GM19438 (cell line): ENCODE results near the gene ETV6.

ENCODE experiments used
- ATAC-seq: cut with Tn5 transposase; IDR thresholded peaks from one replicate; pipeline ENCODE4 v1.9.1; 2021; ENCODE audit warnings: low read depth; ENCODE audit not compliant: unreplicated experiment

ETV6 gene

DNA sequence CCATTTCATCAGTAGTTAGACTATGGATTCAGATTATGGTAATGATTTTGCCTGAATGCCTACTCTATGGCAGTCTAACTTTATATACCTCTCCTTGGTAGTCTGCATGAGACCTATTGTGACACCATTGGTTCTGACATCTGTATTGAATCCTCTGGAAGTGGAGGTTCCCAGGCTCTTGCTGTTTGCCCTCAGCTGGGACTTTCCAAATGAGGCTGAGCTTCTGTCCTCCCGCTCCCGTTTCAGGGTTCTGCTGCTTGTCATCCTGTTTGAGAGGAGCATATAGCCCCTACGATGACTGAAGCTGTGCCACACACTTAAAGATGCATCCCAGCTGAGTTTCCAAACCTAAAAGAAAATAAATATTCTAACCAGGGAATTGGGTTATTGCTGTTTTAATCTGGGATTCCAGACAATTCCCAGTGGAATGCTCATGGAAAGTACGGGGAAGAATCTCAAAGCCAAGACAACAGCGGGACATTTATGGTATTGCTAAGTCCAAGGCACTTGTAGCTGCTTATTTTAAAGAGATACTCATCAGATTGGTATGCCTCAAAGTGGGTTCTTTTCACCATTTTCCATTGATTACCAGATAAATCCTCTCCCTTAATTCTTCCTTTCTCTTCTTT is 105.9 kb downstream of the ETV6 start:
- ATAC-seq = no peak

- no peak for ATAC-seq
Measured at GRCh38 chr12:11756022-11756421, 106.5 kb downstream of the ETV6 start.

DNA sequence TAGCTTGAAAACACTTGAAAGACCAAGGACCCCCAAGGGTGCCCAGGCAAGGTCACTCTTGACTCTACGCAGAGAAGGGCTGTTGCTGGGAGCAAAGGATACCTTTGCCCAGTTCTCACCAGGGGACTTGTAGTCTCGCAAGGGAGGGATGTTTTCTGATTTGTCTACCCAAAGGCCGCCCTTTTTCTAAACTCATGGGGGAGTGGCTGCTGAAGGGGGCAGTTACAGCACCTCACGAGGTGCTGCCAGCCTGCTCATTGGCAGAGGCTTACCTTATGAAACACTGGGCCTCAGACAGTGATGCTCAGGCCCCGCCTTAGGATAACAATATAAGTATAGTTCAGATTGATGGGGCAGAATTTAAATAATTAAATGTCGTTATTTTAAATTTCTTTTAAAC is 107.0 kb downstream of the ETV6 start:
- ATAC-seq = no peak

DNA sequence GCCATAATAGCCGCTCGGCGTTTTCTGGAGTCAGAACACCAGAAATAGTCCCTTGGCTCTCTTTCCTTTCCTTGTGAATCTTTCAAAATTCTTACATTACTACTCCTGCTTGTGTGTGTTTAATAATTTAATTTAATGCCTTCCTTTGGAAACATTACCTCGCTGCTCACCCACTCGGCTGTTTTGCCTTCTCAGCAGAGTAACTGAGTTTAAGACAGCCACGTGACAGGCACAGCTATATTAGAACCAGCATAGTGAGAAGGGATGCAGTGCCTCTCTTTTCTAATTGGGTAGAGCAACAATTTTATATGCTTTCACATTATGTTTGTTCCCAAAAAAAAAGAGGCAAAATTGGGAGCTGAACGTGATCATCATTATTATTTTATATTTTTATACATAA is 107.6 kb downstream of the ETV6 start:
- no peak for ATAC-seq

DNA sequence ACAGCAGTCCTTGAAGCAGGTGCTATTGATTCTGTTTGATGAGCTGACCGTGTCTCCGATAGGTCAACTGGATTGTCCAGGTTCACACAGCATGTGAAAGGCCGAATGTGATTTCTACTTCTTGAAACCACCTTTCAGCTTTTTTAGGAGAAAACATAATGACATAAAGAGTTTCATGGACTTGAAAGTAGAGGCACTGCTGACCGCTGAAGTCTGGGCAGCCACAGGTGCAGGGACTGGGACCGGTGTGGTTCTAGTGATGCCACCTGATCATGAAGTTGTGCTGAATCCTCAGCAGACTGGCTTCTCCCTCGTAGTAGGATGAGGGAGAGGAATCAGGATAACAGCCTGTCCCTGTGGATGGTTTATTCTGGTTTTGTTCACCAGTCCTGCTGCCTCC is 108.1 kb downstream of the ETV6 start:
- ATAC-seq = no peak

DNA sequence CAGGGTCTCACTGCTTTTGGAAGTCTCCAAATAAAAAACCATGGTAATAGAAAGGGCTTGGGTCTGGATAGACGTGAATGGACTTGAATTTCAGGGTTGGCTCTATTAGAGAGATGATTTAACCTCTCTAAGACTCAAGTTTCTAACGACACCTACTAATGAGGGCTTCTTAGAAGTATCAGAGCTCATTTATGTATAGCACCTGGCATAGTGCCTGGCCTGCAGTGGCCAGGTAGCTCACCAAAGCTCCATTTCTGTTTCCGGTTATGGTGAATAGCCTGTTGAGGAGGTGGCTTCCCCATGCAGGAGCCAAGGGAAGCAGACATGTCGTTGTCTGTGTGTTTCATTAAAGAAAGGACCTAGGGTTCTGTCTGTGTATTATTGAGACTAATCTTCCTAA is 108.6 kb downstream of the ETV6 start:
- no peak for ATAC-seq

DNA sequence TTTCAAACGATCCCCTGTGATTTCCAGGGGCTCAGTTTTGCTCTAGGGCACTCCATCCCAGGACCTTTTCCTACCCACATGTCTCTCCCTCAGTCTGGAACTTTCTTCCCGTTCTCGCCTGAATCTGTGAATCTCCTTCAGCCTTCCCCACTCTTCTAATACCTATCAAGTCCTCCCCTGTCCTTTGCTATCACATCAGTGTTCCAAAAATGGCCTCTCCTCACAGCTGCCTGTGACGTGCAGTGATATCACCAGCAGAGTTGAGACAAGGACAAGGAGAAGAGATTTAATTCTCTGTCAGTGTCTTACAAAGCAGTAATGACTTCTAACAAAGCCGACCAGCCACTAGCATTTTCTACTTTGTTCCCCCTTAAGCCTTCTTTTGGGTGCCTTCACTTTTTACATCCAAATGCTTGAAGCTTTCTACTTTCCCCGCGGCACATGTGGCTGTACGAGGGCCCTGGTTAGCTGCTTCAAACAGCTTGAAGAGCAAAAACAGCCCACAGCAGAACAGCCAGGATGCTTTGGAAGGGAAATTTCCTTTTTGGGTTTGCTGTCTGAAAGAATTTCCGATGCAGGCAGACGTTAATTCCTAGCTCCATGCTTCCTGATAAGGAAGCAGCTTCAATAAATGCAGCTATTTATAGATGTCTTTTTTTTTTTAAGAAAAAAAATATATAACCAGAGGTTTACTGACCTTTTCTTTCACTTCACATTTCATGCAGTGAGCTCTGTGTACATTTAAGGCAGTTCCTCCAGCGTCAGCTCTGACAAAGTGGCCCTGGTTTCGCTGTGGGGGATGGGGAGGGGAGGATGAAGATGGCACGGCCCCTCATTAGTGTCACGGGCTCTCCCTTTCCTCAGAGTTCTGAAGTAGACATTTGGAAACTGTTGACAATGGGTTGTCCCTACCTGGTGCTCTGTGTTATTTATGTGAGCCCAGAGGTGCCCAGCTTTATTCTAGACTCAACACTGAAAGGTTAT is 109.3 kb downstream of the ETV6 start:
- ATAC-seq = no peak

DNA sequence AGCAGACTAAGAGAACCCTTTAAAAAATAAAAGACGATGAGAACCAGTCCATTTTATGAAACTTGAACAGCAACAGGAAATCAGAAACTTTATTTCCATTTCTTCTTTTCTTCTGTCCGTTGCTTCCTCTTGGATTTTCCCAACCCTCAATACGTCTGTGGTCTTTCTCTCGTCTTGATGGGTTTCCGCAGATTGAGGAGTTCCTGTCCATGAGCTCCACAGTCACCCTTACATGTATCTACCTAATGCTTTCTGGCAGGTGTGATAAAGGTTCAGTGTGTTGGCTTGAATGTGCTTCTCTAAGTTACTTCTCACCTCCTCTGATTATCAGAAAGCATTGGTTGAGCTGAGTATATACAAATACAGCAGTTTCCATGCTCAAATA is 110.0 kb downstream of the ETV6 start:
- ATAC-seq = no peak

- no peak for ATAC-seq
Measured at GRCh38 chr12:11759899-11760298, 110.4 kb downstream of the ETV6 start.

GRCh38 chr12:11761869-11762567 is 112.5 kb downstream of the ETV6 start:
- ATAC-seq = peak; percentile 55

- no peak for ATAC-seq
Measured at GRCh38 chr12:11762723-11763326, 113.4 kb downstream of the ETV6 start.

- ATAC-seq = no peak
Measured at GRCh38 chr12:11763760-11764520, 114.5 kb downstream of the ETV6 start.

- ATAC-seq = no peak
Measured at GRCh38 chr12:11764837-11765236, 115.4 kb downstream of the ETV6 start.

- ATAC-seq = no peak
Measured at GRCh38 chr12:11765421-11765816, 115.9 kb downstream of the ETV6 start.

- ATAC-seq = peak; percentile 52
Measured at GRCh38 chr12:11765817-11766794, 116.6 kb downstream of the ETV6 start.

GRCh38 chr12:11767029-11767724 is 117.7 kb downstream of the ETV6 start:
- no peak for ATAC-seq

DNA sequence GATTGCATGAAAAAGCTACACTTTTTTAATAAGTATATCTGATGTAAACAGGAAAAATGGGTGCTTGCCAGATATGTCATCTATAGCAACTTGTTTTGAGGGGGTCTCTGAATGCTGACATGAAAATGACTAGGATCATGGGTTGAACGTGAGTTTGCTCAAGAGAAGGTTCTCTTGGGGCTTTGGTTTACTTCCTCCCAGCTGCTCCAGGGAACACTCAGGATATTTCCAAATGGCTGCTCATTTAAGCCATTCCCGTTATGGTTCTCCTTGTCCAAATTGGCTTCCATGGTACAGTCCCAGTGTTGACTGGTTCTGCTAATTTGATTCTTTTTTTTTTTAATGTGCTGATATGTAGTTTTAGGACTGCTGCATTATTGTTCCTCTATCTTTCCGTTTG is 118.3 kb downstream of the ETV6 start:
- ATAC-seq = no peak

- no peak for ATAC-seq
Measured at GRCh38 chr12:11768233-11768965, 118.9 kb downstream of the ETV6 start.
